Measurements from ENCODE around the gene ATP11C. TPM values are rescaled to one million over a fixed set of nuclear protein-coding genes. Genes with fewer than 3 reads are reported as not detected.
"Not testable (repeated sequence)": the region's sequence is repeated elsewhere in the genome, so short reads cannot be mapped to it uniquely, and the experiment has no call there.

The ATP11C gene
- total RNA-seq, result 10 to 100 TPM; 18.5 to 48.3 (median 27.3) TPM

DNA sequence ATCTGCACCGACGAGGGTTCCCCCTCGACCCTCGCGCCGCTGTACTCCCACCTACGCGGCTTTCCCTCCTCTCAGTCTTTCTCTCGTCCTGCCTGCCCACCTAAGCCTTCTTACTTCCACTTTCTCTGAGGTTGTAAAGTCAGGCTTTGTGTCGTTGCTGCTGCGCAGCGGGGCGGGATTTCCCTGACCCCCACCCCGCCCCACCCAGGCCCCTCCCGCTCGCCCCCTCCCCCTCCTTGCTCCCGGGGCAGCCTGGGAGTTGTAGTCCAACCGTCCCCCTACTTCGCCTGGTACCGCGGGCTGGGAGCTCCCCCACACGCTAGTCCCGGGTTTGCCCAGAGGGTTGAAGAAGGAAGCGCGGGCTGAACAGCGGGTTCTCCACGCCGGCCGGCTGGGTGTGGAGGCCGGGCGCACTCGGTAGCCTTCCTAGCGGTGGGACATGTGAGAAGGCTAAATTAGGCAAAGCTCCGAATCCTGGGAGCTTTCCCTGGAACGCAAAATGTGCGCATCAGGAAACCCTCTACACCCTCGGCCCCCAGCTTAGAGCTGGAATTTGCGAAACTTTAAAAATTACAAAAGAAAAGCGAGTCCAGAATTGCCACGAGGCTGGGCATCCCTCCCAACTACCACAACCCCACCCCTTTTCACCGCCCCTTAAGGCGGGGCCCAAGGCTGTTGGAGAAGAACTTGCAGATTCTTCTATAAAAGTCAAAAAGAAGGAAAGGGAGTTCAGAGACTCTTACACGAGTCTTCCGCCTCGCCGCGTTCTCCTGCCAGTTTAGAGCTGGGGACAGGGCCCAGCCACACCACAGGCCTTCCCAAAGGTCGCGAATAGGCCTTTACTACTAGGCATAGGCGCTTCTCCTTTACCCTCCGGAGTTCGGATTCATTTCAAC, at the start of gene ATP11C:
TSS of gene ATP11C (minus strand) at position 153 of the 896 bp plus-strand sequence. CDS start 1,011 bp downstream, outside the sequence.
- ATAC-seq (replicated peaks in 6 of 8), result peak; percentile 76 to 87 (median 84)
- peak within 1 kb of the TSS; percentile 57 to 98 (median 70) for H3K4me3 ChIP-seq
- H3K4me1 ChIP-seq (replicated peaks in 1 of 2), result peaks cover 0 to 10% of the 10 kb centered on the region in 2 donors
- H3K27ac ChIP-seq, result peak within 1 kb of the TSS; percentile 34 to 64
- WGBS, 10 experiments, result 6 to 56% methylated on average over 3 to 10 of the region's 52 CpGs; no CpG with 5 or more reads in 8 of the 10 experiments
- in situ Hi-C loops (cut with MboI; ENCODE audit: low pct_unique_long_range_greater_than_20kb in 2 of 9, low sequenced_read_pairs in 9 of 9, unreplicated experiment in 9 of 9), result no loop called here

DNA sequence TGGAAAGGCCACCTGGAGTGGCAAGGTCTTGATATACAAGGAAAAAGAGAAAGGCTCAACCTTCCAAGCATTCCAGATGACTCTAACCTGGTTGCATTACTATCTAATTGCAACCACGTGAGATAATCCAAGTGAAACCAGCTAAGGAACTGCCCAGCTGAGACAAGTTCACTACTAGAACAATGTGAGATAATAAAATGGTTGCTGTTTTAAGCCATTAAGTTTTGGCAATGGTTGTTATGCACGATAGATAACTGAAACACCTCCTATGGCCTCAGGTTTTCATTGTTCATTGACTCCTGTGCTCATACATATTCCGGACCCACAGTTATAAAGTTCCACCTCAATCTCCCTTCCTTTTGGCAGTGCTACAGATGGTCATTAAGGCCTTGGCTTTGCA, 41.6 kb upstream of the ATP11C start:
- ATAC-seq (replicated peaks in 6 of 8), result no peak
- 20 to 92% (median 57%) methylated on average over 1 to 3 of the region's 3 CpGs; no CpG with 5 or more reads in 7 of the 10 experiments for WGBS, 10 experiments
- Histone ChIP-seq H3K27ac (no peak overlapping the region), H3K4me1 (replicated peaks in 1 of 2) (no peaks in the 10 kb centered on the region), H3K4me3 (no peak overlapping the region)
- in situ Hi-C loops (cut with MboI; ENCODE audit: low pct_unique_long_range_greater_than_20kb in 2 of 9, low sequenced_read_pairs in 9 of 9, unreplicated experiment in 9 of 9), result no loop called here

GRCh38 chrX:139972629-139973624, 40.1 kb upstream of the ATP11C start:
- in situ Hi-C loops (cut with MboI; ENCODE audit: low pct_unique_long_range_greater_than_20kb in 2 of 9, low sequenced_read_pairs in 9 of 9, unreplicated experiment in 9 of 9), result no loop called here
- Histone ChIP-seq H3K4me3 (no peak overlapping the region), H3K4me1 (replicated peaks in 1 of 2) (no peaks in the 10 kb centered on the region), H3K27ac (no peak overlapping the region)
- 27 to 91% (median 47%) methylated on average over 2 to 5 of the region's 6 CpGs; no CpG with 5 or more reads in 3 of the 10 experiments for WGBS, 10 experiments
- ATAC-seq (replicated peaks in 6 of 8), result no peak

DNA sequence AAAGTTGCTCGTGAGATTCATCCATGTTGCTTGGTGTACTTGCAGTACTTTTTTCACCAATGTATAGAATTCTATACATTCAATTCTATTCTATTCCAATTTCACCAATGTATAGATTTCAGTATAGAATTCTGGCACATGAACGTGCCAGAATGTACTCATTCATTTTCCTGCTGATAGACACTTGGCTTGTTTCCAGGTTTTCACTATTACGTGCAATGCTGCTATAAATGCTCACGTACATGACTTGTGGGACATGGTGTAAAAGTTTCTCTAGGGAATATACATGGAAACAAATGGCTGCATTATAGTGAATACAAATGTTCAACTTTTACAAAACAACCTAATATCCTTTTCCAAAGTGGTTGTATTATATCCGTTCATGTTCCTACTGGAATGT, 39.3 kb upstream of the ATP11C start:
- Histone ChIP-seq H3K27ac (no peak overlapping the region), H3K4me1 (replicated peaks in 1 of 2) (no peaks in the 10 kb centered on the region), H3K4me3 (no peak overlapping the region)
- WGBS, 10 experiments, result 0 to 93% (median 50%) methylated on average over 1 to 5 of the region's 5 CpGs; no CpG with 5 or more reads in 4 of the 10 experiments
- in situ Hi-C loops (cut with MboI; ENCODE audit: low pct_unique_long_range_greater_than_20kb in 2 of 9, low sequenced_read_pairs in 9 of 9, unreplicated experiment in 9 of 9), result no loop called here
- no peak for ATAC-seq (replicated peaks in 6 of 8)

GRCh38 chrX:139971394-139971749, 38.5 kb upstream of the ATP11C start:
- WGBS, 10 experiments, result 7 to 61% (median 34%) methylated on average over 1 to 4 of the region's 10 CpGs; no CpG with 5 or more reads in 6 of the 10 experiments
- in situ Hi-C loops (cut with MboI; ENCODE audit: low pct_unique_long_range_greater_than_20kb in 2 of 9, low sequenced_read_pairs in 9 of 9, unreplicated experiment in 9 of 9), result no loop called here
- Histone ChIP-seq H3K4me1 (replicated peaks in 1 of 2) (no peaks in the 10 kb centered on the region), H3K27ac (no peak overlapping the region), H3K4me3 (no peak overlapping the region)
- no peak for ATAC-seq (replicated peaks in 6 of 8)

DNA sequence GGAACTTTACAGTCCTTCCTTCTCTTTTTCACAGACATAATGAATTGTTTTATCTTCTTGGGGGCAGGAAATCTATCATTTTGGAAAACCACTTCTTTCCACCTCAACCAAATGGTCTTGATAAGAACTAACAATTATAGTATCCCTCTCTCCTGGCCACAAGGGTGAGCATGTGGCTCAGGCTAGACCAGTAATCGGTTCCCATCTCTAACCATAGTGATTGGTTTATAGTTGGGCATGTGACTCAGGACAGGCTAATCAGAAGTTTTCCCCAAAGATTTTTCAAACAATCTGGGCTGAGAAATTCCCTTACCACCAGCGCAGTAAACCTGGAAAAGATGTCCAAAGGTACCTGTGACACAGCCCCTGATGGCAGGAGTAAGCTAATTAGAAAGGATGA, 36.4 kb upstream of the ATP11C start:
- 51 to 80% (median 80%) methylated on average over 1 to 2 of the region's 2 CpGs; no CpG with 5 or more reads in 7 of the 10 experiments for WGBS, 10 experiments
- Histone ChIP-seq H3K4me3 (no peak overlapping the region), H3K4me1 (replicated peaks in 1 of 2) (no peaks in the 10 kb centered on the region), H3K27ac (no peak overlapping the region)
- in situ Hi-C loops (cut with MboI; ENCODE audit: low pct_unique_long_range_greater_than_20kb in 2 of 9, low sequenced_read_pairs in 9 of 9, unreplicated experiment in 9 of 9), result no loop called here
- ATAC-seq (replicated peaks in 6 of 8), result no peak

DNA sequence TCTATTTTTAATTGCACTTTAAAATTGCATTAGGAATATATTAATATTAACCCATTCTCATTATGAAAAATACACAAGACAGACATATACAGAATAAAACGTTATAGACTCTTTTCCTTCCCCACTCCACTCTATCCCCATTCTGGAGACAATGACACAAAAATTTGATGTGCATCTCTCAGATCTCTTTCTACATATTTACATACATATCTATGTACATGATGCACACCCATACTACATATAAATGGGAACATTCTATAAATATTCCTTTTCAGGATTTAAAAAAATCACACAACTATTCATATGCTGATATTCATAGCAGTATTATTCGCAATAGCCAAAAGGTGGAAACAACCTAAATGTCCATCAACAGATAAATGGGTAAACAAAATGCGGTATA, 34.9 kb upstream of the ATP11C start:
- in situ Hi-C loops (cut with MboI; ENCODE audit: low pct_unique_long_range_greater_than_20kb in 2 of 9, low sequenced_read_pairs in 9 of 9, unreplicated experiment in 9 of 9), result no loop called here
- 0 to 100% (median 41%) methylated on average over 1 to 3 of the region's 3 CpGs; no CpG with 5 or more reads in 4 of the 10 experiments for WGBS, 10 experiments
- H3K4me1 ChIP-seq (replicated peaks in 1 of 2), result no peaks in the 10 kb centered on the region

DNA sequence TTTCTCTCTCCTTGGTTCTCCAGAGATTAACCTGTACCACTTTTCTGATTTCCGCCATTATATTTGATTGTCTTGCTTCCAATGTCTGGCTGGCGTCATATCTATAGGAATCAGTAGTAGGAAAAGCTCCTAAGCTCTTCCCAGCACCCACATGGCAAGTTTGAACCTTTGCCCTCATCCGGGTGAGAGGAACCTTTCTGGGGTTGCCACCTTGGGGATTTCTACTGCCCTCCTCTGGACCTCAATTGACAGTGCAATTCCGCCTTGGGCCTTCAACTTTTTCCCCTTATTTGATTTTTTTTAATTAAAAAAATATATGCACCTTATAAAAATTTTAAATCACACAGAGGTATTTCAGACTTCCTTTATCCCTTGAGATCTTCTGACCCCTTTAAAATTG, 34.4 kb upstream of the ATP11C start:
- Histone ChIP-seq H3K4me3 (no peak overlapping the region), H3K4me1 (replicated peaks in 1 of 2) (no peaks in the 10 kb centered on the region), H3K27ac (no peak overlapping the region)
- in situ Hi-C loops (cut with MboI; ENCODE audit: low pct_unique_long_range_greater_than_20kb in 2 of 9, low sequenced_read_pairs in 9 of 9, unreplicated experiment in 9 of 9), result no loop called here
- WGBS, 10 experiments, result 0 to 60% (median 54%) methylated on average over 1 to 4 of the region's 4 CpGs; no CpG with 5 or more reads in 7 of the 10 experiments
- peak in 2 of 8 experiments; percentile 14 to 25 for ATAC-seq (replicated peaks in 6 of 8)

More for the DNA sequence above, 34.9 kb upstream of the ATP11C start:
- ATAC-seq (replicated peaks in 6 of 8), result peak in 3 of 8 experiments; percentile 32 to 77 (median 55)
- Histone ChIP-seq H3K4me3 (no peak overlapping the region), H3K27ac (no peak overlapping the region)

GRCh38 chrX:139966159-139966558, 33.3 kb upstream of the ATP11C start:
- H3K4me3 ChIP-seq; H3K27ac ChIP-seq; in situ Hi-C loops (cut with MboI; ENCODE audit: low pct_unique_long_range_greater_than_20kb in 2 of 9, low sequenced_read_pairs in 9 of 9, unreplicated experiment in 9 of 9); ATAC-seq (replicated peaks in 6 of 8); H3K4me1 ChIP-seq (replicated peaks in 1 of 2): not testable (repeated sequence)
- WGBS, 10 experiments, result 0 to 100% (median 74%) methylated on average over 1 to 3 of the region's 3 CpGs; no CpG with 5 or more reads in 5 of the 10 experiments

DNA sequence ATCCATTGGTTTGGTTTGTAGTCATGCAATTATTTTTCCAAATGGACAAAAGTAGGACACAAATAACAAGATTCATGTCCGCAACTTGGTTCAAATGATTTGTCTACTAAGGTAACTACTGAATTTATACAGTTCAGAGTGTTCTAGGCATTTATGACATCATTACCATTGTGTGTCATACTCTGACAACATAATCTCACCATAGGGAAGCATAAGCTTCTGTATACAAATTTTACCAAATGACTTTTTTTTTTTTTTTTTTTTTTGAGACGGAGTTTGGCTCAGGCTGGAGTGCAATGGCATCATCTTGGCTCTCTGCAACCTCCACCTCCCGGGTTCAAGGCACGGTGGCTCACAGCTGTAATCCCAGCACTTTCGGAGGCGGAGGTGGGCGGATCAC, 32.6 kb upstream of the ATP11C start, which contains the start of gene CXorf66:
TSS of gene CXorf66 (minus strand) at position 101 of the 400 bp plus-strand sequence. CDS start at position 76, 25 bp downstream.
- in situ Hi-C loops (cut with MboI; ENCODE audit: low pct_unique_long_range_greater_than_20kb in 2 of 9, low sequenced_read_pairs in 9 of 9, unreplicated experiment in 9 of 9), result no loop called here
- ATAC-seq (replicated peaks in 6 of 8), result no peak
- Histone ChIP-seq H3K4me3 (no peak within 1 kb of the TSS), H3K27ac (no peak within 1 kb of the TSS), H3K4me1 (replicated peaks in 1 of 2) (no peaks in the 10 kb centered on the region)
- WGBS, 10 experiments, result 40 to 100% (median 61%) methylated on average over 1 to 7 of the region's 7 CpGs; no CpG with 5 or more reads in 6 of the 10 experiments

DNA sequence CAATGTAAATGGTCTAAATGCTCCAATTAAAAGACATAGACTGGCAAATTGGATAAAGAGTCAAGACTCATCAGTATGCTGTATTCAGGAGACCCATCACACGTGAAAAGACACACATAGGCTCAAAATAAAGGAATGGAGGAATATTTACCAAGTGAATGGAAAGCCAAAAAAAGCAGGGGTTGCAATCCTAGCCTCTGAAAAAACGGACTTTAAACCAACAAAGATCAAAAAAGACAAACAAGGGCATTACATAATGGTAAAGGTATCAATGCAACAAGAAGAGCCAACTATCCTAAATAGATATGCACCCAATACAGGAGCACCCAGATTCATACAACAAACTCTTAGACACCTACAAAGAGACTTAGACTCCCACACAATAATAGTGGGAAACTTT, 28.2 kb upstream of the ATP11C start:
- H3K4me3 ChIP-seq; H3K27ac ChIP-seq; H3K4me1 ChIP-seq (replicated peaks in 1 of 2); ATAC-seq (replicated peaks in 6 of 8); in situ Hi-C loops (cut with MboI; ENCODE audit: low pct_unique_long_range_greater_than_20kb in 2 of 9, low sequenced_read_pairs in 9 of 9, unreplicated experiment in 9 of 9): not testable (repeated sequence)
- WGBS, 10 experiments, result 0 to 42% (median 16%) methylated on average over 1 to 2 of the region's 2 CpGs; no CpG with 5 or more reads in 4 of the 10 experiments

DNA sequence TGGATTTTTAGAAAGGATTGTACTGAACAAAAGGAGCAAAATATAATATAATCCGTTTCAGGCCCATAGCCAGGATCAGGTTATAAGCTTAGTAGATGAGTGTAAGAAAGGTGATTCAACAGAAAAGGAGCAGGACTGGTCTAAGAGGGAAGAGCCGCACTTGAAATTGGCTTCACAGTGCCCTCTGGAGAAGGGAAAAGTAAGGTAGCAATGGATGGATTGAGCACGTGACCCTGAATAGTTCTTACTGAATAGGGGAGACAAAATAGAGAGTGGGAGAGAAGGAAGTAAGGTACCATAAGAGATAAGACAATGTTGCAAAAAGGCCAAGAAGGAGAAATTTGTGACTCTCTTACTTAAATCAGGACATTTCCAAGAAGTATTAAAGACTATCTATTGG, 16.9 kb upstream of the ATP11C start:
- ATAC-seq (replicated peaks in 6 of 8), result no peak
- in situ Hi-C loops (cut with MboI; ENCODE audit: low pct_unique_long_range_greater_than_20kb in 2 of 9, low sequenced_read_pairs in 9 of 9, unreplicated experiment in 9 of 9), result no loop called here
- no peaks in the 10 kb centered on the region for H3K4me1 ChIP-seq (replicated peaks in 1 of 2)
- WGBS, 10 experiments, result 14 to 80% (median 57%) methylated on average over 1 to 3 of the region's 3 CpGs; no CpG with 5 or more reads in 5 of the 10 experiments
- H3K27ac ChIP-seq, result no peak overlapping the region
- no peak overlapping the region for H3K4me3 ChIP-seq
